Activated T-cell treated with anti-CD3 and anti-CD28 coated beads for 24 hours (primary cell): Measurements from ENCODE around the gene SOCS3.
A peak's percentile ranks its signal among the peaks of the same experiment; 100 is the strongest.
"Not testable (repeated sequence)": the region's sequence is repeated elsewhere in the genome, so short reads cannot be mapped to it uniquely, and the experiment has no call there.

Experiments used
- DNase-seq: peaks from one replicate; pipeline ENCODE4 v3.0.0-alpha.2; 2020; ENCODE audit warnings: low read depth

Gene SOCS3

GRCh38 chr17:78348055-78348770 lies 11.7 kb downstream of the SOCS3 start:
- no peak for DNase-seq

- DNase-seq = no peak
Measured at GRCh38 chr17:78347453-78347852, 12.4 kb downstream of the SOCS3 start.

- no peak for DNase-seq
Measured at GRCh38 chr17:78346605-78347250, 13.1 kb downstream of the SOCS3 start.

- no peak for DNase-seq
Measured at GRCh38 chr17:78345791-78346494, 13.9 kb downstream of the SOCS3 start.

- no peak for DNase-seq
Measured at GRCh38 chr17:78345172-78345571, 14.7 kb downstream of the SOCS3 start.

GRCh38 chr17:78344666-78345065 lies 15.2 kb downstream of the SOCS3 start:
- no peak for DNase-seq

- DNase-seq = peak; percentile 46
Measured at GRCh38 chr17:78343543-78344201, 16.2 kb downstream of the SOCS3 start.

GRCh38 chr17:78343187-78343542 lies 16.7 kb downstream of the SOCS3 start:
- no peak for DNase-seq

GRCh38 chr17:78342449-78343186 lies 17.3 kb downstream of the SOCS3 start:
- no peak for DNase-seq

- DNase-seq = no peak
Measured at GRCh38 chr17:78341559-78342448, 18.1 kb downstream of the SOCS3 start.

- no peak for DNase-seq
Measured at GRCh38 chr17:78340183-78340955, 19.5 kb downstream of the SOCS3 start.

GRCh38 chr17:78338486-78339259 lies 21.2 kb downstream of the SOCS3 start:
- DNase-seq = no peak

- no peak for DNase-seq
Measured at GRCh38 chr17:78337244-78338109, 22.4 kb downstream of the SOCS3 start.

- no peak for DNase-seq
Measured at GRCh38 chr17:78335209-78335608, 24.7 kb downstream of the SOCS3 start.

GRCh38 chr17:78332991-78333390 lies 26.9 kb downstream of the SOCS3 start:
- DNase-seq = no peak

- DNase-seq = not testable (repeated sequence)
Measured at GRCh38 chr17:78331355-78331754, 28.5 kb downstream of the SOCS3 start.

- no peak for DNase-seq
Measured at GRCh38 chr17:78330570-78331224, 29.2 kb downstream of the SOCS3 start.
